ENCODE measurements around the gene SENP1. TPM values are rescaled to one million over a fixed set of nuclear protein-coding genes. Genes with fewer than 3 reads are reported as not detected.

The SENP1 gene
- total RNA-seq, 6 donors from 2014 or later = 6.3 to 27.3 (median 13.5) TPM

- Histone ChIP-seq H3K9me3 (no peaks in the 10 kb centered on the region), H3K27me3 (no peaks in the 10 kb centered on the region), H3K4me1 (peaks cover 0 to 18% (median 2%) of the 10 kb centered on the region in 4 donors), H3K27ac (no peak overlapping the region), H3K4me3 (no peak overlapping the region), H3K36me3 (no peaks in the 10 kb centered on the region)
- TF ChIP-seq POLR2A (IDR thresholded peaks at IDR 0.05) = no peak
- TF ChIP-seq EP300 (IDR thresholded peaks at IDR 0.05) = no peak
- TF ChIP-seq, protein P1, sequence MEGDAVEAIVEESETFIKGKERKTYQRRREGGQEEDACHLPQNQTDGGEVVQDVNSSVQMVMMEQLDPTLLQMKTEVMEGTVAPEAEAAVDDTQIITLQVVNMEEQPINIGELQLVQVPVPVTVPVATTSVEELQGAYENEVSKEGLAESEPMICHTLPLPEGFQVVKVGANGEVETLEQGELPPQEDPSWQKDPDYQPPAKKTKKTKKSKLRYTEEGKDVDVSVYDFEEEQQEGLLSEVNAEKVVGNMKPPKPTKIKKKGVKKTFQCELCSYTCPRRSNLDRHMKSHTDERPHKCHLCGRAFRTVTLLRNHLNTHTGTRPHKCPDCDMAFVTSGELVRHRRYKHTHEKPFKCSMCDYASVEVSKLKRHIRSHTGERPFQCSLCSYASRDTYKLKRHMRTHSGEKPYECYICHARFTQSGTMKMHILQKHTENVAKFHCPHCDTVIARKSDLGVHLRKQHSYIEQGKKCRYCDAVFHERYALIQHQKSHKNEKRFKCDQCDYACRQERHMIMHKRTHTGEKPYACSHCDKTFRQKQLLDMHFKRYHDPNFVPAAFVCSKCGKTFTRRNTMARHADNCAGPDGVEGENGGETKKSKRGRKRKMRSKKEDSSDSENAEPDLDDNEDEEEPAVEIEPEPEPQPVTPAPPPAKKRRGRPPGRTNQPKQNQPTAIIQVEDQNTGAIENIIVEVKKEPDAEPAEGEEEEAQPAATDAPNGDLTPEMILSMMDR (IDR thresholded peaks at IDR 0.05) = no peak
- no peak for TF ChIP-seq POLR2AphosphoS5 (IDR thresholded peaks at IDR 0.05)
- WGBS, 2 donors = 70 to 75% methylated on average over 4 of the region's 4 CpGs
- no peak for DNase-seq
- ATAC-seq (ENCODE audit: low FRiP score in 2 of 2) = no peak
Measured at GRCh38 chr12:48018618-48018995, 87.3 kb downstream of the SENP1 start.

DNA sequence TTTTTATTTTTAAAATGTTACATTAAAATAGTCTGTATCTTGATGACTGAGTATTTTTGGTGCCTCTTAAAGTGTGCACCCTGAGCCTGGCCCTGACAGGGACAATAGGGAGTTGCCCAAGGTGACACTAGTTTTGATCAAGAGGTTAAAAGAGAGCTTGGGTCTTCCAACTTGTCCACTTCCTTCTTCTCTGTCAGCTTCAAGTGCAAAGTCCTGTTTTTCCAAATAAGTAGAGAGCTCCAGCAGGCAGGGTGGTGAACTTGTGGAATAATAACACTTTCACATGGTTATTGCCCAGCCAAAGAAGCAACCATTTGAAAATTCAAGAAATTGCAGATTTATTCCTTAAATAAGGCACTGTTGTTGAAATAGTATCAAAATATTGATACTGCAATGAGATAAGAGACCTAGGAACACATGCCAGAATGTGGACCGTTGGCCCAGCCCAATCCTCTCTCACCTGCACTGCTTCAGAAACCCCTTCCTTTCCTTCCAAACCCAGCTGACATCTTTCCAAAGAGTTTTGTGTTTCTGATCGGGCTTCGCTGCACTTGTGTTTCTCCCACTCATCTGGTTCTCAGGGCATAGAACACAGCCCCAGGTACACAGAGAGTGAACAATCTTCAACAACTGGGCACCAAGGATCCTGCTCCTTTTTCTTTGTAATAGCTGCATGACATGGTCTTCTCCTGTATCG, 87.8 kb downstream of the SENP1 start:
- 71 to 76% methylated on average over 4 of the region's 4 CpGs for WGBS, 2 donors
- DNase-seq = no peak
- no peaks in the 10 kb centered on the region for H3K27me3 ChIP-seq
- no peaks in the 10 kb centered on the region for H3K36me3 ChIP-seq
- H3K4me1 ChIP-seq = peaks cover 0 to 14% (median 2%) of the 10 kb centered on the region in 4 donors
- ATAC-seq (ENCODE audit: low FRiP score in 2 of 2) = no peak
- H3K4me3 ChIP-seq = no peak overlapping the region
- no peaks in the 10 kb centered on the region for H3K9me3 ChIP-seq
- TF ChIP-seq POLR2A (IDR thresholded peaks at IDR 0.05) (no peak), POLR2AphosphoS5 (IDR thresholded peaks at IDR 0.05) (no peak), EP300 (IDR thresholded peaks at IDR 0.05) (no peak)
- TF ChIP-seq, protein P1 (IDR thresholded peaks at IDR 0.05) = no peak
- no peak overlapping the region for H3K27ac ChIP-seq

- 74 to 84% methylated on average over 5 of the region's 5 CpGs for WGBS, 2 donors
- DNase-seq (no peak), ATAC-seq (ENCODE audit: low FRiP score in 2 of 2) (no peak)
- H3K27me3 ChIP-seq = no peaks in the 10 kb centered on the region
- H3K36me3 ChIP-seq = no peaks in the 10 kb centered on the region
- H3K27ac ChIP-seq = no peak overlapping the region
- H3K9me3 ChIP-seq = no peaks in the 10 kb centered on the region
- no peak for TF ChIP-seq POLR2AphosphoS5 (IDR thresholded peaks at IDR 0.05)
- TF ChIP-seq, protein P1 (IDR thresholded peaks at IDR 0.05) = no peak
- no peak for TF ChIP-seq POLR2A (IDR thresholded peaks at IDR 0.05)
- TF ChIP-seq EP300 (IDR thresholded peaks at IDR 0.05) = no peak
- H3K4me1 ChIP-seq = peaks cover 0 to 9% (median 2%) of the 10 kb centered on the region in 4 donors
- H3K4me3 ChIP-seq = no peak overlapping the region
Measured at GRCh38 chr12:48017496-48017895, 88.4 kb downstream of the SENP1 start.

GRCh38 chr12:48016373-48017020, 89.4 kb downstream of the SENP1 start:
- TF ChIP-seq POLR2A (IDR thresholded peaks at IDR 0.05) = no peak
- TF ChIP-seq, protein P1 (IDR thresholded peaks at IDR 0.05) = no peak
- TF ChIP-seq POLR2AphosphoS5 (IDR thresholded peaks at IDR 0.05) = no peak
- TF ChIP-seq EP300 (IDR thresholded peaks at IDR 0.05) = no peak
- ATAC-seq (ENCODE audit: low FRiP score in 2 of 2) = no peak
- H3K36me3 ChIP-seq = no peaks in the 10 kb centered on the region
- no peaks in the 10 kb centered on the region for H3K27me3 ChIP-seq
- DNase-seq = no peak
- no peak overlapping the region for H3K4me3 ChIP-seq
- no peaks in the 10 kb centered on the region for H3K9me3 ChIP-seq
- WGBS, 2 donors = 55 to 72% methylated on average over 6 to 8 of the region's 8 CpGs
- peaks cover 0 to under 1% (median 0%) of the 10 kb centered on the region in 4 donors for H3K4me1 ChIP-seq
- H3K27ac ChIP-seq = no peak overlapping the region
